Activated B cell treated with CpG ODN at 0.5 μM for 24 hours (primary cell): ENCODE data around the gene RINT1. TPM values are rescaled to one million over a fixed set of nuclear protein-coding genes. Genes with fewer than 3 reads are reported as not detected.
"Not testable (repeated sequence)": the region's sequence is repeated elsewhere in the genome, so short reads cannot be mapped to it uniquely, and the experiment has no call there.

Experiments used
- ATAC-seq: fragments of 200-7000 bp; cut with Tn5 transposase; one replicate; pipeline ENCODE4 v1.10.0; 2021; ENCODE audit warnings: low read depth, mild to moderate bottlenecking, moderate library complexity
- CTCF ChIA-PET: fragments of 350-600 bp; sonication (Branson Sonifier 250); formaldehyde crosslinking; loops from one replicate; lab custom pipeline; 2021; ENCODE audit warnings: antibody characterized with exemption; lab: Charles Lee
- POLR2A ChIA-PET: fragments of 350-600 bp; sonication (Branson Sonifier 250); formaldehyde crosslinking; loops from one replicate; lab custom pipeline; 2021; ENCODE audit warnings: antibody characterized with exemption; lab: Charles Lee
- DNase-seq: peaks from one replicate; pipeline ENCODE4 v3.0.0; 2022
- H3K27ac Mint-ChIP-seq: one replicate; pipeline ENCODE4 v1.8.0; 2020; ENCODE audit warnings: mixed read lengths
- H3K27me3 Mint-ChIP-seq: one replicate; pipeline ENCODE4 v1.8.0; 2021; ENCODE audit warnings: mixed read lengths
- H3K36me3 Mint-ChIP-seq: one replicate; pipeline ENCODE4 v1.8.0; 2021; ENCODE audit warnings: low read depth, mixed read lengths
- H3K4me1 Mint-ChIP-seq: one replicate; pipeline ENCODE4 v1.8.0; 2021; ENCODE audit warnings: mixed read lengths
- H3K4me3 Mint-ChIP-seq: one replicate; pipeline ENCODE4 v1.8.0; 2020; ENCODE audit warnings: mild to moderate bottlenecking, mixed read lengths
- H3K9me3 Mint-ChIP-seq: one replicate; pipeline ENCODE4 v1.8.0; 2020; ENCODE audit warnings: mixed read lengths
- CTCF ChIP-seq: fragments of 200-600 bp; IDR thresholded peaks from one replicate; pipeline ENCODE4 v1.8.0; 2022; ENCODE audit warnings: antibody characterized with exemption, mild to moderate bottlenecking
- intact Hi-C: fragments of 100-400 bp; cut with micrococcal nuclease; formaldehyde crosslinking; loops from one replicate; pipeline ENCODE4 v1.15.1; 2024
- total RNA-seq: library from RNA; stranded (reverse); gene quantifications from 2 replicates; pipeline ENCODE4 v1.2.3, GENCODE V29; 2022

RINT1 gene
- total RNA-seq, 1 donor from 2014 or later, result 35.5 TPM

- DNase-seq (no peak), ATAC-seq (no peak)
- Mint-ChIP-seq H3K27me3 (peaks cover 2% of the 10 kb centered on the region), H3K4me3 (no peak overlapping the region), H3K36me3 (no peaks in the 10 kb centered on the region), H3K27ac (no peak overlapping the region), H3K9me3 (no peaks in the 10 kb centered on the region), H3K4me1 (peaks cover 7% of the 10 kb centered on the region)
- intact Hi-C loops, result no loop called here
- no peak for TF ChIP-seq CTCF
- ChIA-PET CTCF (no interaction called here), POLR2A (no interaction called here)
Measured at GRCh38 chr7:105596866-105597265, 64.9 kb downstream of the RINT1 start.

- intact Hi-C loops, ATAC-seq, H3K4me3 Mint-ChIP-seq, H3K9me3 Mint-ChIP-seq, H3K36me3 Mint-ChIP-seq, H3K4me1 Mint-ChIP-seq, H3K27ac Mint-ChIP-seq, POLR2A ChIA-PET, DNase-seq, H3K27me3 Mint-ChIP-seq, CTCF ChIA-PET: not testable (repeated sequence)
Measured at GRCh38 chr7:105599080-105599479, 67.1 kb downstream of the RINT1 start.

- Mint-ChIP-seq H3K4me1 (no peaks in the 10 kb centered on the region), H3K4me3 (no peak overlapping the region), H3K36me3 (no peaks in the 10 kb centered on the region), H3K27ac (no peak overlapping the region), H3K9me3 (no peaks in the 10 kb centered on the region), H3K27me3 (peaks cover 2% of the 10 kb centered on the region)
- intact Hi-C loops, result no loop called here
- ChIA-PET CTCF (no interaction called here), POLR2A (interaction anchor here (0.7 kb wide), 1 partner anchor 35 kb away, joined by 4 read pairs; no protein-coding TSS in a partner anchor)
- no peak for DNase-seq
- no peak for ATAC-seq
- no peak for TF ChIP-seq CTCF
Measured at GRCh38 chr7:105599551-105599950, 67.5 kb downstream of the RINT1 start.

GRCh38 chr7:105600720-105601550 lies 68.9 kb downstream of the RINT1 start:
- Mint-ChIP-seq H3K36me3 (no peaks in the 10 kb centered on the region), H3K9me3 (no peaks in the 10 kb centered on the region), H3K27ac (no peak overlapping the region), H3K4me1 (no peaks in the 10 kb centered on the region), H3K4me3 (no peak overlapping the region), H3K27me3 (peaks cover 2% of the 10 kb centered on the region)
- TF ChIP-seq CTCF, result no peak
- DNase-seq (no peak), ATAC-seq (no peak)
- CTCF ChIA-PET, result no interaction called here
- intact Hi-C loops, result no loop called here
- POLR2A ChIA-PET, result no interaction called here

- Mint-ChIP-seq H3K36me3 (no peaks in the 10 kb centered on the region), H3K4me1 (no peaks in the 10 kb centered on the region), H3K27me3 (no peaks in the 10 kb centered on the region), H3K4me3 (no peak overlapping the region), H3K27ac (no peak overlapping the region), H3K9me3 (no peaks in the 10 kb centered on the region)
- intact Hi-C loops, result no loop called here
- no peak for DNase-seq
- no peak for ATAC-seq
- POLR2A ChIA-PET, result interaction anchor here (0.7 to 1.2 kb wide), 2 partner anchors 8 to 493 kb away, joined by 3 to 6 read pairs; no protein-coding TSS in a partner anchor
- TF ChIP-seq CTCF, result no peak
- CTCF ChIA-PET, result no interaction called here
Measured at GRCh38 chr7:105602325-105603305, 70.6 kb downstream of the RINT1 start.
